Measurements from ENCODE around the gene TACR1. TPM values are rescaled to one million over a fixed set of nuclear protein-coding genes. Genes with fewer than 3 reads are reported as not detected.

TACR1 gene
- total and polyA plus RNA-seq, 8 donors, result 0.14 to 3.5 (median 0.49) TPM; not detected in 4

- Histone ChIP-seq H3K4me1 (no peaks in the 10 kb centered on the region), H3K4me3 (no peak overlapping the region), H3K27me3 (no peaks in the 10 kb centered on the region), H3K36me3 (no peaks in the 10 kb centered on the region), H3K9me3 (no peaks in the 10 kb centered on the region), H3K27ac (no peak overlapping the region)
- no peak for TF ChIP-seq CTCF (IDR thresholded peaks at IDR 0.05)
- TF ChIP-seq POLR2A (IDR thresholded peaks at IDR 0.05), result no peak
- TF ChIP-seq POLR2AphosphoS5 (IDR thresholded peaks at IDR 0.05), result no peak
- no peak for TF ChIP-seq EP300 (IDR thresholded peaks at IDR 0.05)
- no peak for DNase-seq
- 71 to 84% (median 77%) methylated on average over 4 of the region's 4 CpGs for WGBS, 5 donors
- intact Hi-C loops (cut with DNase I; ENCODE audit: low total_unique reads), result no loop called here
These were observed 86.0 kb downstream of the TACR1 start for GRCh38 chr2:75113231-75113869.

- no peaks in the 10 kb centered on the region for H3K36me3 ChIP-seq
- no peak overlapping the region for H3K4me3 ChIP-seq
- H3K9me3 ChIP-seq, result no peaks in the 10 kb centered on the region
- 63 to 70% (median 65%) methylated on average over 9 of the region's 9 CpGs for whole genome bisulfite sequencing, 5 donors
- H3K27me3 ChIP-seq, result no peaks in the 10 kb centered on the region
- TF ChIP-seq EP300 (IDR thresholded peaks at IDR 0.05) (no peak), CTCF (IDR thresholded peaks at IDR 0.05) (no peak), POLR2AphosphoS5 (IDR thresholded peaks at IDR 0.05) (no peak), POLR2A (IDR thresholded peaks at IDR 0.05) (no peak)
- no peaks in the 10 kb centered on the region for H3K4me1 ChIP-seq
- no peak overlapping the region for H3K27ac ChIP-seq
- DNase-seq, result no peak
- intact Hi-C loops (cut with DNase I; ENCODE audit: low total_unique reads), result no loop called here
These were observed 90.3 kb downstream of the TACR1 start for GRCh38 chr2:75108937-75109482.

GRCh38 chr2:75102011-75102410 is 97.3 kb downstream of the TACR1 start:
- H3K4me3 ChIP-seq, result no peak overlapping the region
- DNase-seq, result no peak
- no peaks in the 10 kb centered on the region for H3K4me1 ChIP-seq
- H3K27me3 ChIP-seq, result no peaks in the 10 kb centered on the region
- no peaks in the 10 kb centered on the region for H3K36me3 ChIP-seq
- no peak overlapping the region for H3K27ac ChIP-seq
- 92 to 95% (median 95%) methylated on average over 4 of the region's 4 CpGs for WGBS, 5 donors
- H3K9me3 ChIP-seq, result peaks cover 0 to 4% (median 0%) of the 10 kb centered on the region in 4 donors
- no peak for TF ChIP-seq POLR2A (IDR thresholded peaks at IDR 0.05)
- intact Hi-C loops (cut with DNase I; ENCODE audit: low total_unique reads), result no loop called here

GRCh38 chr2:75100801-75101151 is 98.5 kb downstream of the TACR1 start:
- TF ChIP-seq CTCF (IDR thresholded peaks at IDR 0.05) (no peak), POLR2A (IDR thresholded peaks at IDR 0.05) (no peak), EP300 (IDR thresholded peaks at IDR 0.05) (no peak), POLR2AphosphoS5 (IDR thresholded peaks at IDR 0.05) (no peak)
- DNase-seq, result no peak
- Histone ChIP-seq H3K4me3 (no peak overlapping the region), H3K27me3 (no peaks in the 10 kb centered on the region), H3K27ac (no peak overlapping the region), H3K4me1 (no peaks in the 10 kb centered on the region), H3K36me3 (no peaks in the 10 kb centered on the region), H3K9me3 (peaks cover 0 to 4% (median 0%) of the 10 kb centered on the region in 4 donors)
- WGBS, 5 donors, result 41 to 62% (median 57%) methylated on average over 1 of the region's 1 CpG
- intact Hi-C loops (cut with DNase I; ENCODE audit: low total_unique reads), result no loop called here
